ENCODE data around the gene IQSEC1. TPM values are rescaled to one million over a fixed set of nuclear protein-coding genes. Genes with fewer than 3 reads are reported as not detected.

IQSEC1 gene
- total and polyA plus RNA-seq, 10 of the 15 experiments (the other 5 are each of a cell fraction or from before 2014, with no cell fraction given) = 0.92 to 55.2 (median 8.5) TPM

DNA sequence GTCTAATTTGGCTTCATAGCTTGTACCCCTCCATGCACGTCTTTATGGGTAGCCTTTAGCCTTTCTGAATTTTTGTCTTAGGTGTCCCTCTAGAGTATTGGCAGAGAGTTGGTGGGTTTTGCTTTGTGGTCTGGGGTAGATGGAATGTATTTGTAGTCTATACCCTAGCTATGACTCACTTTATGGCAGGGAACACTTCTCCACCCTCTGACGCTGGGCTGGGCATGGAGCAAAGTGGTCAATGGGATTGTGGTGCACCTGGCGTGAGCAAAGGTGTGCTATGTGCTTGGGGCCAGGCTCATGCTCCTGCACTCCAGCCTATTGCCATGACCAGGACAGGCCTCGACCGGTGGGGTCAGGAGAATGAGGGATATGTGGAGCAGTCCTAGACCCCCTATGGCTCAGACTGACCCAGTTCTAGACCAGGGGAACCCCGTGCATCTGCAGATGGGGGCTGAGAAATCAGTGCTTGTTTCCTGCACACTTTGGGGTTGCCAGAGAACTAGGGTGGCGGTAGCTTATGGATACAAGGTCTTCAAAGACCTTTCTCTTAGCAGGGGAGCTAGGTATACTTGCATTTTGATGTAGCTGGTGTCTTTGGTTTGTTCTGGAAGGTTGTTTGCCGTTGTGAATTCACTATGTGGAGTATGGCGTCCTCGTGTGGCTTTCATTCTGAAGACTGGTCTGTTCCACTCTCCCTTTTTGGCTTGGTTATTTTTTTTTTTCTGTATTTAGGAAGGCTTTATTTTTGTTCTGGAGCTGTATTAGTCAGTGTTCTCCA is 182.4 kb downstream of the IQSEC1 start:
- Histone ChIP-seq H3K4me2 (ENCODE audit: control insufficient read depth, insufficient read depth) (no peak overlapping the region), H2AFZ (ENCODE audit: control insufficient read depth, low read depth, low read length) (no peak overlapping the region), H3K4me1 (ENCODE audit: control insufficient read depth, insufficient read depth, low read length) (peaks cover 31% of the 10 kb centered on the region), H3K79me2 (ENCODE audit: control insufficient read depth, insufficient read depth, low read length) (no peaks in the 10 kb centered on the region), H3K27me3 (replicated peaks in 1 of 2; ENCODE audit: control insufficient read depth in 2 of 2, insufficient read depth in 2 of 2, low read length in 1 of 2) (no peaks in the 10 kb centered on the region), H3K9ac (ENCODE audit: control insufficient read depth, insufficient read depth, low read length) (no peak overlapping the region), H3K27ac (ENCODE audit: control insufficient read depth, insufficient read depth) (no peak overlapping the region), H3K9me3 (replicated peaks; ENCODE audit: control insufficient read depth, insufficient read depth, low read length) (no peaks in the 10 kb centered on the region), H3K36me3 (ENCODE audit: control insufficient read depth in 2 of 2, insufficient read depth in 2 of 2, low read length in 1 of 2) (no peaks in the 10 kb centered on the region), H4K20me1 (ENCODE audit: control insufficient read depth, insufficient read depth) (no peaks in the 10 kb centered on the region), H3K4me3 (no peak overlapping the region)
- FAIRE-seq = no peak
- ChIA-PET SMC1A (ENCODE audit: uncharacterized antibody, unreplicated experiment) (interaction anchor here (0.7 to 8.4 kb wide), 13 partner anchors 9 to 185 kb away, joined by 3 to 103 read pairs (median 4); partner anchors contain the start of gene RPL32), RAD21 (ENCODE audit: unreplicated experiment) (interaction anchor here (0.6 to 4.8 kb wide), 12 partner anchors 13 to 120 kb away, joined by 3 to 19 read pairs (median 4); no protein-coding TSS in a partner anchor), CTCF (interaction anchor here (0.6 to 14.3 kb wide), 25 partner anchors 9 to 526 kb away, joined by 3 to 271 read pairs (median 4); partner anchors contain the start of genes RPL32 and TSEN2), POLR2A (interaction anchor here (2.2 kb wide), 1 partner anchor 21 kb away, joined by 7 read pairs; no protein-coding TSS in a partner anchor)
- WGBS (ENCODE audit: insufficient coverage, insufficient replicate concordance, low lambda C conversion rate, missing lambda C conversion rate) = 46% methylated on average over 10 of the region's 10 CpGs
- DNase-seq (ENCODE audit: low read depth, low spot score) = no peak
- intact Hi-C loops (cut with micrococcal nuclease; ENCODE audit: unreplicated experiment) (no loop called here), in situ Hi-C loops (cut with MboI) (no loop called here)
- no peak for ATAC-seq
- TF ChIP-seq, protein P1, sequence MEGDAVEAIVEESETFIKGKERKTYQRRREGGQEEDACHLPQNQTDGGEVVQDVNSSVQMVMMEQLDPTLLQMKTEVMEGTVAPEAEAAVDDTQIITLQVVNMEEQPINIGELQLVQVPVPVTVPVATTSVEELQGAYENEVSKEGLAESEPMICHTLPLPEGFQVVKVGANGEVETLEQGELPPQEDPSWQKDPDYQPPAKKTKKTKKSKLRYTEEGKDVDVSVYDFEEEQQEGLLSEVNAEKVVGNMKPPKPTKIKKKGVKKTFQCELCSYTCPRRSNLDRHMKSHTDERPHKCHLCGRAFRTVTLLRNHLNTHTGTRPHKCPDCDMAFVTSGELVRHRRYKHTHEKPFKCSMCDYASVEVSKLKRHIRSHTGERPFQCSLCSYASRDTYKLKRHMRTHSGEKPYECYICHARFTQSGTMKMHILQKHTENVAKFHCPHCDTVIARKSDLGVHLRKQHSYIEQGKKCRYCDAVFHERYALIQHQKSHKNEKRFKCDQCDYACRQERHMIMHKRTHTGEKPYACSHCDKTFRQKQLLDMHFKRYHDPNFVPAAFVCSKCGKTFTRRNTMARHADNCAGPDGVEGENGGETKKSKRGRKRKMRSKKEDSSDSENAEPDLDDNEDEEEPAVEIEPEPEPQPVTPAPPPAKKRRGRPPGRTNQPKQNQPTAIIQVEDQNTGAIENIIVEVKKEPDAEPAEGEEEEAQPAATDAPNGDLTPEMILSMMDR (IDR thresholded peaks at IDR 0.05 in 2 of 3, conservative IDR thresholded peaks at IDR 0.05 in 1 of 3; ENCODE audit: control insufficient read depth in 2 of 3, extremely low read depth in 1 of 3, insufficient read depth in 1 of 3, low read depth in 3 of 3, low read length in 3 of 3) = peak in 1 of 3 experiments; percentile 17; a peak in 1 of 6 replicates
- TF ChIP-seq ELK1 (IDR thresholded peaks at IDR 0.05; ENCODE audit: low read depth, low read length) = no peak
- BruUV-seq (replicated peaks) = no TSS peak

All from GM12878 (cell line).